Spleen (tissue), 7 donors: Measurements from ENCODE around the gene TRMT2B.

Experiments
- POLR2A ChIP-seq, 3 donors: fragments of 450-650 bp; IDR thresholded peaks; one replicate each; pipeline ENCODE4 v1.5.1; 2017; ENCODE audit warnings: antibody characterized with exemption in 3 of 3, mild to moderate bottlenecking in 1 of 3
- POLR2AphosphoS5 ChIP-seq, 3 donors: sonication (generic); formaldehyde crosslinking; IDR thresholded peaks; one replicate each; pipeline ENCODE4 v1.5.1; 2017; ENCODE audit warnings: antibody characterized with exemption in 3 of 3
- TF ChIP-seq, protein P1 (sequence below), 11 experiments: fragments of 200-600 bp in 7 of 11; fragments of 450-650 bp in 4 of 11; sonication (generic) in 4 of 11; IDR thresholded peaks in 8 of 11; conservative IDR thresholded peaks in 3 of 11; 1 replicate in 7 of 11; 2 replicates in 4 of 11; pipeline versions ENCODE4 v1.4.0 to v1.8.0; 2016 to 2021; ENCODE audit warnings: antibody characterized with exemption in 11 of 11, inconsistent platforms in 4 of 11, mild to moderate bottlenecking in 1 of 11
- donor health status: DM: no; HTN: no; CAD: no; lungs with moderate emphysema.
- donor health status: DM: no; HTN: no; CAD: no.
- donor health status: DM: no; HTN: no; CAD: no.

- TF ChIP-seq POLR2A (IDR thresholded peaks at IDR 0.05) (no peak), POLR2AphosphoS5 (IDR thresholded peaks at IDR 0.05) (no peak)
- TF ChIP-seq, protein P1, sequence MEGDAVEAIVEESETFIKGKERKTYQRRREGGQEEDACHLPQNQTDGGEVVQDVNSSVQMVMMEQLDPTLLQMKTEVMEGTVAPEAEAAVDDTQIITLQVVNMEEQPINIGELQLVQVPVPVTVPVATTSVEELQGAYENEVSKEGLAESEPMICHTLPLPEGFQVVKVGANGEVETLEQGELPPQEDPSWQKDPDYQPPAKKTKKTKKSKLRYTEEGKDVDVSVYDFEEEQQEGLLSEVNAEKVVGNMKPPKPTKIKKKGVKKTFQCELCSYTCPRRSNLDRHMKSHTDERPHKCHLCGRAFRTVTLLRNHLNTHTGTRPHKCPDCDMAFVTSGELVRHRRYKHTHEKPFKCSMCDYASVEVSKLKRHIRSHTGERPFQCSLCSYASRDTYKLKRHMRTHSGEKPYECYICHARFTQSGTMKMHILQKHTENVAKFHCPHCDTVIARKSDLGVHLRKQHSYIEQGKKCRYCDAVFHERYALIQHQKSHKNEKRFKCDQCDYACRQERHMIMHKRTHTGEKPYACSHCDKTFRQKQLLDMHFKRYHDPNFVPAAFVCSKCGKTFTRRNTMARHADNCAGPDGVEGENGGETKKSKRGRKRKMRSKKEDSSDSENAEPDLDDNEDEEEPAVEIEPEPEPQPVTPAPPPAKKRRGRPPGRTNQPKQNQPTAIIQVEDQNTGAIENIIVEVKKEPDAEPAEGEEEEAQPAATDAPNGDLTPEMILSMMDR (IDR thresholded peaks at IDR 0.05 in 8 of 11, conservative IDR thresholded peaks at IDR 0.05 in 3 of 11): no peak
These were observed 29.3 kb upstream of the TRMT2B start for GRCh38 chrX:101081231-101081630.
